A549 (cell line): ENCODE results near the gene NXN. TPM values are rescaled to one million over a fixed set of nuclear protein-coding genes. Genes with fewer than 3 reads are reported as not detected.

Experiments
- ATAC-seq, 2 experiments: fragments of 200-7000 bp in 1 of 2; fragments of >200 bp in 1 of 2; cut with Nextera tagmentation in 1 of 2; cut with Tn5 transposase in 1 of 2; 3 replicates each; pipeline versions ENCODE4 v1.8.0 to v1.9.1; 2018 to 2020; ENCODE audit warnings: mild to moderate bottlenecking in 1 of 2, moderate library complexity in 1 of 2
- CTCF ChIA-PET: fragments of 300-600 bp; sonication (Branson Sonifier 250); formaldehyde crosslinking; extraction: SDS; loops from one replicate; lab custom pipeline; 2021; ENCODE audit warnings: antibody characterized with exemption, inconsistent platforms; lab: Yijun Ruan, JAX
- POLR2A ChIA-PET: fragments of 350-600 bp; formaldehyde crosslinking; extraction: SDS; loops from one replicate; lab custom pipeline; 2021; ENCODE audit warnings: antibody characterized with exemption, inconsistent platforms; lab: Yijun Ruan, JAX
- DNase-seq, 2 experiments: peaks; one replicate each; pipeline versions ENCODE4 v3.0.0 to v3.0.0-alpha.2; 2011 to 2016; ENCODE audit warnings: low read depth in 1 of 2, low spot score in 1 of 2
- FAIRE-seq: peaks from 2 replicates; lab custom pipeline; 2011; peaks lifted over from hg19 to GRCh38; lab: Jason Lieb, UNC
- H3K27ac ChIP-seq, 2 experiments: fragments of >200 bp; sonication (Bioruptor Twin); formaldehyde crosslinking; 3 replicates each; pipeline ENCODE4 v1.5.1; 2016 to 2017
- H3K4me1 ChIP-seq: fragments of >200 bp; sonication (Bioruptor Twin); formaldehyde crosslinking; 3 replicates; pipeline ENCODE4 v1.6.1; 2016
- H3K4me2 ChIP-seq: fragments of >200 bp; sonication (Bioruptor Twin); formaldehyde crosslinking; 3 replicates; pipeline ENCODE4 v1.6.1; 2016
- H3K4me3 ChIP-seq: fragments of >200 bp; sonication (Bioruptor Twin); formaldehyde crosslinking; 3 replicates; pipeline ENCODE4 v1.5.1; 2016
- H3K9me3 ChIP-seq: fragments of >200 bp; sonication (Bioruptor Twin); formaldehyde crosslinking; 3 replicates; pipeline ENCODE4 v1.6.1; 2016
- CBX2 ChIP-seq: fragments of 200-600 bp; sonication (generic); IDR thresholded peaks from 2 replicates; pipeline ENCODE4 v1.6.1; 2016; ENCODE audit warnings: low read depth, mild to moderate bottlenecking, borderline replicate concordance
- CBX8 ChIP-seq: fragments of 200-600 bp; sonication (generic); IDR thresholded peaks from 2 replicates; pipeline ENCODE4 v1.6.1; 2016
- HDAC2 ChIP-seq: fragments of 200-600 bp; sonication (generic); IDR thresholded peaks from 2 replicates; pipeline ENCODE4 v1.6.1; 2016
- HES2 ChIP-seq: fragments of >200 bp; sonication (Bioruptor Twin); formaldehyde crosslinking; IDR thresholded peaks from 2 replicates; pipeline ENCODE4 v1.6.1; 2016
- JUN ChIP-seq, 2 experiments: fragments of >200 bp; sonication (Bioruptor Twin); formaldehyde crosslinking; IDR thresholded peaks; 2 replicates in 1 of 2; 3 replicates in 1 of 2; pipeline ENCODE4 v1.6.1; 2016 to 2017
- KDM5A ChIP-seq: fragments of 200-600 bp; sonication (generic); IDR thresholded peaks from 2 replicates; pipeline ENCODE4 v1.6.1; 2016; ENCODE audit warnings: antibody characterized with exemption, mild to moderate bottlenecking
- NFE2L2 ChIP-seq: fragments of 150-350 bp; conservative IDR thresholded peaks from 2 replicates; pipeline ENCODE4 v1.6.1; 2014; ENCODE audit warnings: low read length
- NPAS2 ChIP-seq: fragments of 250-450 bp; sonication (Bioruptor Pico); IDR thresholded peaks from 2 replicates; pipeline ENCODE4 v1.8.0; 2022; ENCODE audit warnings: mild to moderate bottlenecking, moderate library complexity, borderline replicate concordance
- PHF8 ChIP-seq: fragments of 200-600 bp; sonication (generic); IDR thresholded peaks from 2 replicates; pipeline ENCODE4 v1.6.1; 2016; ENCODE audit warnings: low read depth, mild to moderate bottlenecking, antibody characterized with exemption, moderate library complexity, borderline replicate concordance
- RAD21 ChIP-seq, 2 experiments: fragments of >200 bp in 1 of 2; sonication (Bioruptor Twin) in 1 of 2; formaldehyde crosslinking in 1 of 2; IDR thresholded peaks in 1 of 2; conservative IDR thresholded peaks in 1 of 2; 2 replicates in 1 of 2; 3 replicates in 1 of 2; pipeline ENCODE4 v1.6.1; 2012 to 2018; ENCODE audit warnings: inconsistent platforms in 1 of 2
- REST ChIP-seq: fragments of 200-600 bp; sonication (generic); IDR thresholded peaks from 2 replicates; pipeline ENCODE4 v1.6.1; 2016; ENCODE audit warnings: antibody characterized with exemption, mild to moderate bottlenecking, moderate library complexity
- TFCP2L1 ChIP-seq: fragments of 250-450 bp; sonication (Bioruptor Pico); IDR thresholded peaks from 2 replicates; pipeline ENCODE4 v1.5.0; 2021; ENCODE audit warnings: mild to moderate bottlenecking
- ZFP36 ChIP-seq: fragments of 450-650 bp; IDR thresholded peaks from 2 replicates; pipeline ENCODE4 v1.6.1; 2014; ENCODE audit warnings: borderline replicate concordance; ENCODE audit not compliant: partially characterized antibody
- ZSCAN20 ChIP-seq: fragments of 250-450 bp; sonication (Bioruptor Pico); IDR thresholded peaks from 2 replicates; pipeline ENCODE4 v1.8.0; 2022; ENCODE audit warnings: mild to moderate bottlenecking, moderate library complexity
- WGBS: methylation state at CpG from one replicate; pipeline ENCODE4 v1.1.6; 2017; ENCODE audit errors: missing lambda C conversion rate; 5-methylcytosine and 5-hydroxymethylcytosine counted together
- polyA plus RNA-seq, 4 experiments: library from polyadenylated mRNA; depleted of rRNA in 3 of 4; stranded (reverse); fragments of >200 nt; fragmentation: RNase III in 1 of 4; extraction: RNeasy Plus Mini Kit Qiagen cat#74134 plus additional on column Dnase treatment in 1 of 4; gene quantifications; 2 replicates in 3 of 4; 3 replicates in 1 of 4; pipeline ENCODE4 v1.2.3, GENCODE V29; 2011 to 2017

Gene NXN
- polyA plus RNA-seq, 2 of the 4 experiments (the other 2 are of a cell fraction) = 24.6 to 31.1 TPM

GRCh38 chr17:1007310-1008007, 27.9 kb upstream of the NXN start:
- ChIA-PET CTCF (interaction anchor here (0.9 to 2.3 kb wide), 6 partner anchors 8 to 180 kb away, joined by 3 to 18 read pairs (median 6); partner anchors contain the start of gene TIMM22), POLR2A (no interaction called here)
- H3K4me2 ChIP-seq = no peak overlapping the region
- H3K9me3 ChIP-seq = no peaks in the 10 kb centered on the region
- no peak overlapping the region for H3K27ac ChIP-seq
- 85% methylated on average over 14 of the region's 16 CpGs for WGBS
- DNase-seq = no peak
- H3K4me1 ChIP-seq = no peaks in the 10 kb centered on the region
- no peak for FAIRE-seq
- TF ChIP-seq NFE2L2 = no peak
- TF ChIP-seq ZFP36 = peak; percentile 4
- 0 out of 2 replicates have a peak, but pooled peaks have one; percentile 20 for TF ChIP-seq REST
- no peak for TF ChIP-seq RAD21 (conservative IDR thresholded peaks at IDR 0.05 in 1 of 2, IDR thresholded peaks at IDR 0.05 in 1 of 2)
- TF ChIP-seq, all 56 proteins: peak for 2
- no peak for ATAC-seq
- no peak overlapping the region for H3K4me3 ChIP-seq

GRCh38 chr17:1006054-1006453, 26.5 kb upstream of the NXN start:
- TF ChIP-seq TFCP2L1 (CRISPR knock-in tag) (no peak), KDM5A (no peak), NPAS2 (CRISPR knock-in tag) (no peak), PHF8 (no peak), NFE2L2 (no peak), HDAC2 (no peak)
- ChIA-PET POLR2A (no interaction called here), CTCF (interaction anchor here (0.8 kb wide), 1 partner anchor 53 kb away, joined by 4 read pairs; no protein-coding TSS in a partner anchor)
- WGBS = 88% methylated on average over 16 of the region's 16 CpGs
- H3K9me3 ChIP-seq = no peaks in the 10 kb centered on the region
- DNase-seq (no peak), ATAC-seq (no peak), FAIRE-seq (no peak)
- no peak overlapping the region for H3K4me2 ChIP-seq
- no peak overlapping the region for H3K4me3 ChIP-seq
- H3K27ac ChIP-seq = no peak overlapping the region
- no peaks in the 10 kb centered on the region for H3K4me1 ChIP-seq

- WGBS = 93% methylated on average over 23 of the region's 23 CpGs
- TF ChIP-seq CBX2 (no peak), CBX8 (no peak), ZSCAN20 (CRISPR knock-in tag) (no peak), HES2 (no peak), JUN (IDR thresholded peaks at IDR 0.05) (no peak)
- Histone ChIP-seq H3K9me3 (no peaks in the 10 kb centered on the region), H3K4me2 (no peak overlapping the region), H3K4me1 (no peaks in the 10 kb centered on the region), H3K4me3 (no peak overlapping the region), H3K27ac (no peak overlapping the region)
- CTCF ChIA-PET = interaction anchor here (0.8 to 1.2 kb wide), 4 partner anchors 9 to 117 kb away, joined by 3 to 6 read pairs (median 4); partner anchors contain the start of gene TIMM22
- FAIRE-seq (no peak), DNase-seq (no peak), ATAC-seq (no peak)
- POLR2A ChIA-PET = no interaction called here
Measured at GRCh38 chr17:1005361-1005946, 25.9 kb upstream of the NXN start.
